GM23338 (cell line): ENCODE measurements around the gene PTPRN2. TPM values are rescaled to one million over a fixed set of nuclear protein-coding genes. Genes with fewer than 3 reads are reported as not detected.

Experiments
- ATAC-seq: fragments of 200-7000 bp; cut with Tn5 transposase; 3 replicates; pipeline ENCODE4 v1.9.1; 2020
- DNase-seq: peaks from one replicate; pipeline ENCODE4 v3.0.0-alpha.2; 2015; ENCODE audit warnings: low spot score
- H2AFZ ChIP-seq: fragments of 200-600 bp; sonication (generic); 2 replicates; pipeline ENCODE4 v1.8.0; 2016; ENCODE audit warnings: antibody characterized with exemption, mild to moderate bottlenecking, moderate library complexity
- H3F3A ChIP-seq: fragments of 200-600 bp; sonication (generic); replicated peaks from 2 replicates; pipeline ENCODE4 v1.8.0; 2017; ENCODE audit warnings: antibody characterized with exemption, mixed run types, low read depth
- H3K27ac ChIP-seq: fragments of 200-600 bp; sonication (generic); 2 replicates; pipeline ENCODE4 v1.6.1; 2016; ENCODE audit warnings: low read depth
- H3K27me3 ChIP-seq: fragments of 200-600 bp; sonication (generic); 2 replicates; pipeline ENCODE4 v1.8.0; 2016; ENCODE audit warnings: mild to moderate bottlenecking, mixed run types, moderate library complexity; ENCODE audit not compliant: insufficient read depth
- H3K36me3 ChIP-seq: fragments of 200-600 bp; sonication (generic); 2 replicates; pipeline ENCODE4 v1.8.0; 2016; ENCODE audit warnings: mild to moderate bottlenecking; ENCODE audit not compliant: insufficient read depth
- H3K4me1 ChIP-seq: fragments of 200-600 bp; sonication (generic); 2 replicates; pipeline ENCODE4 v1.8.0; 2016; ENCODE audit warnings: mild to moderate bottlenecking, moderate library complexity; ENCODE audit not compliant: insufficient read depth
- H3K4me2 ChIP-seq: fragments of 200-600 bp; sonication (generic); 2 replicates; pipeline ENCODE4 v1.7.1; 2017; ENCODE audit warnings: mixed run types
- H3K4me3 ChIP-seq: fragments of 200-600 bp; sonication (generic); 2 replicates; pipeline ENCODE4 v1.6.1; 2016; ENCODE audit warnings: mixed run types
- H3K79me2 ChIP-seq: fragments of 200-600 bp; sonication (generic); replicated peaks from 2 replicates; pipeline ENCODE4 v1.8.0; 2017; ENCODE audit warnings: mild to moderate bottlenecking; ENCODE audit not compliant: insufficient read depth
- H3K9me2 ChIP-seq: fragments of 200-600 bp; sonication (generic); 2 replicates; pipeline ENCODE4 v1.8.0; 2017; ENCODE audit not compliant: insufficient read depth
- H4K20me1 ChIP-seq: fragments of 200-600 bp; sonication (generic); replicated peaks from 2 replicates; pipeline ENCODE4 v1.8.0; 2017; ENCODE audit warnings: mild to moderate bottlenecking; ENCODE audit not compliant: insufficient read depth
- H3K27ac Mint-ChIP-seq: 2 replicates; pipeline ENCODE4 v1.8.0; 2020; ENCODE audit warnings: inconsistent platforms, mild to moderate bottlenecking, moderate library complexity, mixed read lengths
- H3K27me3 Mint-ChIP-seq: 3 replicates; pipeline ENCODE4 v1.8.0; 2022; ENCODE audit warnings: low read depth, mild to moderate bottlenecking, moderate library complexity, mixed read lengths, inconsistent platforms; ENCODE audit not compliant: insufficient read depth, poor library complexity
- H3K36me3 Mint-ChIP-seq: 3 replicates; pipeline ENCODE4 v1.8.0; 2021; ENCODE audit warnings: low read depth, mild to moderate bottlenecking, inconsistent platforms, moderate library complexity, mixed read lengths
- H3K4me1 Mint-ChIP-seq: 3 replicates; pipeline ENCODE4 v1.8.0; 2020; ENCODE audit warnings: mild to moderate bottlenecking, inconsistent platforms, mixed read lengths
- H3K4me3 Mint-ChIP-seq: 3 replicates; pipeline ENCODE4 v1.8.0; 2021; ENCODE audit warnings: moderate library complexity, mild to moderate bottlenecking, inconsistent platforms, mixed read lengths
- H3K9me3 Mint-ChIP-seq: 3 replicates; pipeline ENCODE4 v1.8.0; 2020; ENCODE audit warnings: moderate library complexity, mild to moderate bottlenecking, inconsistent platforms, mixed read lengths
- CREB1 ChIP-seq: fragments of 250-450 bp; sonication (Bioruptor Pico); IDR thresholded peaks from 2 replicates; pipeline ENCODE4 v1.5.0; 2020; ENCODE audit warnings: low read depth, mild to moderate bottlenecking, moderate library complexity
- CTCF ChIP-seq, 2 experiments: fragments of 200-600 bp in 1 of 2; sonication (generic) in 1 of 2; conservative IDR thresholded peaks; 2 replicates each; pipeline versions ENCODE4 v1.5.1 to v1.6.1; 2016 to 2017; ENCODE audit warnings: antibody characterized with exemption in 2 of 2, low read depth in 2 of 2, mild to moderate bottlenecking in 2 of 2, moderate library complexity in 1 of 2
- ETS1 ChIP-seq: IDR thresholded peaks from 2 replicates; pipeline ENCODE4 v1.6.1; 2016; ENCODE audit warnings: antibody characterized with exemption
- EZH2 ChIP-seq: fragments of 200-600 bp; sonication (generic); IDR thresholded peaks from one replicate; pipeline ENCODE4 v1.8.0; 2017; ENCODE audit warnings: antibody characterized with exemption, mild to moderate bottlenecking, low read depth; ENCODE audit not compliant: unreplicated experiment
- EZH2phosphoT487 ChIP-seq: fragments of 200-600 bp; sonication (generic); IDR thresholded peaks from one replicate; pipeline ENCODE4 v1.8.1; 2018; ENCODE audit warnings: antibody characterized with exemption; ENCODE audit not compliant: unreplicated experiment
- JUNB ChIP-seq: IDR thresholded peaks from one replicate; pipeline ENCODE4 v1.6.1; 2016; ENCODE audit warnings: antibody characterized with exemption; ENCODE audit not compliant: unreplicated experiment
- NANOG ChIP-seq: IDR thresholded peaks from 2 replicates; pipeline ENCODE4 v1.6.1; 2016; ENCODE audit warnings: antibody characterized with exemption, borderline replicate concordance
- POLR2AphosphoS5 ChIP-seq: IDR thresholded peaks from 2 replicates; pipeline ENCODE4 v1.6.1; 2016; ENCODE audit warnings: antibody characterized with exemption, low read depth
- REST ChIP-seq: IDR thresholded peaks from one replicate; pipeline ENCODE4 v1.6.1; 2018; ENCODE audit warnings: antibody characterized with exemption; ENCODE audit not compliant: unreplicated experiment
- STAT1 ChIP-seq: IDR thresholded peaks from one replicate; pipeline ENCODE4 v1.6.1; 2016; ENCODE audit warnings: antibody characterized with exemption; ENCODE audit not compliant: unreplicated experiment
- ZNF114 ChIP-seq: fragments of 250-450 bp; sonication (Bioruptor Pico); IDR thresholded peaks from 2 replicates; pipeline ENCODE4 v1.5.0; 2020; ENCODE audit warnings: mild to moderate bottlenecking, moderate library complexity
- ZNF331 ChIP-seq: fragments of 250-450 bp; sonication (Bioruptor Pico); IDR thresholded peaks from 2 replicates; pipeline ENCODE4 v1.5.0; 2020; ENCODE audit warnings: low read depth, mild to moderate bottlenecking, moderate library complexity
- ZNF462 ChIP-seq: fragments of 250-450 bp; sonication (Bioruptor Pico); IDR thresholded peaks from 2 replicates; pipeline ENCODE4 v1.5.0; 2020; ENCODE audit warnings: mild to moderate bottlenecking, moderate library complexity
- polyA plus RNA-seq: library from polyadenylated mRNA; unstranded; fragments of >200 nt; fragmentation: Nextera tagmentation; extraction: Ambion mirVana; gene quantifications from 2 replicates; pipeline ENCODE4 v1.2.1, GENCODE V29; 2016
- total RNA-seq: library from RNA; depleted of rRNA; stranded (reverse); fragments of >200 nt; shearing (Covaris generic); gene quantifications from 2 replicates; pipeline ENCODE4 v1.2.3, GENCODE V29; 2014

The PTPRN2 gene
- total and polyA plus RNA-seq, 2 experiments from 2014 or later, result 0.87 to 4.0 TPM

GRCh38 chr7:157849341-157849596, 738.4 kb downstream of the PTPRN2 start:
- Histone ChIP-seq H3K9me2 (no peaks in the 10 kb centered on the region), H4K20me1 (no peaks in the 10 kb centered on the region), H3K79me2 (no peaks in the 10 kb centered on the region), H2AFZ (no peak overlapping the region), H3K27me3 (no peaks in the 10 kb centered on the region), H3K4me2 (no peak overlapping the region), H3K4me3 (no peak overlapping the region), H3K27ac (no peak overlapping the region), H3K36me3 (no peaks in the 10 kb centered on the region; the same call in 1 of the 2 replicates), H3F3A (no peaks in the 10 kb centered on the region), H3K4me1 (no peaks in the 10 kb centered on the region)
- H3K4me1 Mint-ChIP-seq, result no peaks in the 10 kb centered on the region
- TF ChIP-seq JUNB (no peak), REST (no peak), NANOG (no peak), CTCF (conservative IDR thresholded peaks at IDR 0.05; ENCODE audit: low read depth in 2 of 2) (no peak), ETS1 (no peak), ZNF114 (CRISPR knock-in tag) (no peak), CREB1 (CRISPR knock-in tag) (no peak), STAT1 (no peak), EZH2phosphoT487 (no peak), EZH2 (no peak), ZNF331 (CRISPR knock-in tag) (no peak), ZNF462 (CRISPR knock-in tag) (no peak), POLR2AphosphoS5 (no peak)
- no peaks in the 10 kb centered on the region; the same call in 1 of the 3 replicates for H3K9me3 Mint-ChIP-seq
- ATAC-seq, result no peak
- H3K27me3 Mint-ChIP-seq, result peaks cover 8% of the 10 kb centered on the region
- no peak overlapping the region for H3K4me3 Mint-ChIP-seq
- no peak overlapping the region for H3K27ac Mint-ChIP-seq
- H3K36me3 Mint-ChIP-seq, result peaks cover 45% of the 10 kb centered on the region
- DNase-seq, result no peak
